Measurements from ENCODE around the gene LAMC3.

The LAMC3 gene

GRCh38 chr9:130994135-130995085 is 14.6 kb upstream of the LAMC3 start:
- no peak for TF ChIP-seq CTCF (conservative IDR thresholded peaks at IDR 0.05)
- H3K27ac ChIP-seq, result no peak overlapping the region

DNA sequence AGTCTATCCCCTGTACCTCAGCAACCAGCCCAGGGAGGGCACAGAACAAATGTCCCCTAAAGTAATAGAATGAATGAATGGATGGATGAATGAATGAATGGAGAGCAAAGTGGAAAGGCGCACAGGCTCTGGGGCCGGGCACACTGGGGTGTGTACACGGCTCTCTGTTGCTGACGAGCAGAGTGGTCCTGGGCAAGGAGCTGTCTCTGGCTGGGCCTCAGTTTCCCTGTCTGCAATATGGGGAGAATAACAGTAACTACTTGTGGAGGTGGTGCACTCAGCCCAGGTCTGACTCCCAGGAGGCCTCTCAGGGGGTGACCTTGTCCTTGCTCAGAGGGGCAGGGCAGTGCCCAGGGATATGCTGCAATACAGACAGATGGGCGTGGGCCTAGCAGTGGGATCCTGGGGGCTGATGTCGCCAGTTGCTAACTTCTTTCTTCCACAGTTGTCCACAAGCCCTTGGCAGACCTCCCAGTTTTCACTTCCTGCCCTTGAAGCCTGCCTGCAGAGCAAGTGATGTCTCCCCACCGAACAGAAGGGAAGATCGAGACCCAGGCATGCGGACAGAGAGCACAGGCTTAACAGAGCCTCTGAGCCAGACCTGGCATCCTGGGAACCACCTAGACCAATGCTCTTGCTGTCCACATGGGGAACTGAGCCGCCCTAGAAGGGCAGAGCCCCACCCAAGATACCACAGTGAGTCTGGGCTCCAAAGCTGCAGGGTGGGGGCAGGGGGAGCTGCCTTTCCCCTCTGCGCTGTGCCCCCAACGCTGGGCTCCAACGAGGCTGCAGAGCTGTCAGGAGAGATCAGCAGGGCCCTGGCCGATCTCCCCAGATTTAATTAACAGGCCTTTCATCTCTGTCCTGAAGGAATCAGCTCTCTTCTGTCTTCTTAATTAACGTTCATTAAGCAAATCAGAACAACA is 13.6 kb upstream of the LAMC3 start:
- H3K27ac ChIP-seq, result no peak overlapping the region
- no peak for TF ChIP-seq CTCF (conservative IDR thresholded peaks at IDR 0.05)

- no peak for TF ChIP-seq CTCF (conservative IDR thresholded peaks at IDR 0.05)
- no peak overlapping the region for H3K27ac ChIP-seq
Observed at GRCh38 chr9:130996205-130996604, 12.8 kb upstream of the LAMC3 start.

DNA sequence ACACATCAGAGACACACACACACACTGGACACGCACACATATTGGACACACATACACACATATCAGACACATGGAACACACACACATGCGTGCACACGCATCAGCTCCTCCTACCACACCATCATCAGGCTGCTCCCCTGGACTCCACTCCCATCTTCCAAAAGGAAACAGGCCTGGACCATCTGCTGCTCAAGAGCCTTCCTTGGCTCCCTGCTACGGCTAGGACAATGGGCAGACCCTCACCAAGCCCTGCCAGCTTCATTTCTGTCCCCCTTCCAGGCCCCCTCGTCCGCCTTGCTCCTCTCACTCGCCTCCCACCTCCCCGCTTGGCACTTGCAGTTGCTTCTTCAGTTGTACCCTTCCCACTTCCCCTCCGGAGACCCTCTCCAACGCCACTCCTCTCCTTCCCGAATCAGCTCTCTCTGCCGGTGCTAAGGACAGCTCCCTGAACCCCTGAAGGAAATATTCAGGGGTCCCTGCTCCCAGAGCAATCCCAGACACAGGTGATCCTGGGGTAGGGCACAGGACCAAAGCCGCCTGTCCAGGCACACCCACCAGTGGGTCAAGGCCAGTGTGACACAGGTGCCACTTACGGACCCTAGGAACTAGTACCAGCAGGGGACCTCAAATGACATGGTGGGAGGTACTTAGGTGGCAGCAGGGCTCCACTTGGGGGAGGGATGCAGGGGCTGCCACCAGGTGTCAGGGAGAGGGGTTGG is 12.1 kb upstream of the LAMC3 start:
- TF ChIP-seq CTCF (conservative IDR thresholded peaks at IDR 0.05), result no peak
- no peak overlapping the region for H3K27ac ChIP-seq

- no peak overlapping the region for H3K27ac ChIP-seq
Observed at GRCh38 chr9:130997395-130997684, 11.6 kb upstream of the LAMC3 start.

DNA sequence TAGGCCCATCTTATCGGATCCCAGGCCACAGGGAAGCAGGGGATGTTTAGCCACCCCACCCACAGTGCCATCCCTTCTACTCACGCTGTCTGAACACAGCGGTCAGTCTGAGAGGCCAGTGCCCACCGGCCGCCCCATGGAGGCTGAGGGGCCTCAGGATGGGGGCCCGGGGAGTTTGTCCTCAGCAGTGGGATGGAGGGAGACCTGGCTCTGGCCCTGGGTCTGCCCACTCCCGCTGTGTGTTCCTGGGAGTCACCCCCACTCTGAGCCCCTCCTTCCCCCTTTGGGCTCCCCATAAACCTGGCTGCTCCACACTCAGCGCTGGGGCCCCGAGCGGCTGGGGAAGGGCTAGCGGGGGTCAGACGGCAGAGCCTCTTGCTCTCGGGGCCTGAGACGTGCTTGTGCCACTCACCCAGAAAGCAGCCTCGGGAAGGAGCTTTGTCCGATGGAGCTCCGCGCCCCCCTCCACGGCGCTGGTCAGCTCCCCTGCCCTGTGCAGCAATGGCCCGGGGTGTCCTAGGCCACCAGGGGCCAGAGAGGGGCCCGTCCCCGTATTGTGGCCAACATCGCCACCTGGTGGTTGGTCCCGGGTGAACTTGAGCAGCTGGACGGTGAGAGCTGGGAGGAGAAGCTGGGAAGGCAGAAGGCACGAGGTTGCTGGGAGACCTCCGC is 10.9 kb upstream of the LAMC3 start:
- TF ChIP-seq CTCF (conservative IDR thresholded peaks at IDR 0.05), result peak; percentile 87
- no peak overlapping the region for H3K27ac ChIP-seq

More at GRCh38 chr9:130997395-130997684, 11.6 kb upstream of the LAMC3 start:
- no peak for TF ChIP-seq CTCF (conservative IDR thresholded peaks at IDR 0.05)
